ENCODE data around the gene TP53BP1.

DNA sequence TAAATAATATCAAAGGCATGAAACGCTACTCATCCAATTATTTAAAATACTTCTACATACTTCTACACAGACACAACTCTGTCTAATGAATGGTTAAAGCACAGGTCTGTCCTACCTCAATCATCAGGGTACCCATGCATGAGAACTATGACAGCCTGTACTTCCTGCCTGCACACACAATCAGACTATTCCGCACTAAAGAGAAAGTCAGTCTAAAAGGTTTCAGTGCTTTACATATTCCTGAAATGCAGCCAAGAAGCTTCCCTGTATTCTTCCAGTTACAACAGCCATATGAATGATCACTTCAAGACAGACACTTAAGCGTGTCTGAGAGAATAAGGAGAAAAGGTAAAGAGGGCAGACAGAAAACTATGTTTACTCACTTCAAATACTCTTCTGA lies 63.3 kb downstream of the TP53BP1 start:
- TF ChIP-seq POLR2A (IDR thresholded peaks at IDR 0.05; ENCODE audit: low read length) (no peak), GATA1 (IDR thresholded peaks at IDR 0.05; ENCODE audit: low read depth, low read length) (no peak)

All from erythroblast (primary cell).